OCI-LY3 (cell line): ENCODE measurements around the gene PTN.

Experiments
- H2AFZ ChIP-seq: fragments of 200-600, 300-600 bp; shearing (Covaris generic); 2 replicates; pipeline ENCODE4 v1.6.0; 2014; ENCODE audit warnings: antibody characterized with exemption, low read depth, low read length
- H3K27ac ChIP-seq: fragments of 200-600, 300-600 bp; sonication (generic); 2 replicates; pipeline ENCODE4 v1.5.1; 2014; ENCODE audit warnings: mild to moderate bottlenecking, low read length, moderate library complexity, mixed read lengths
- H3K27me3 ChIP-seq: fragments of 200-600, 300-600 bp; sonication (generic); 2 replicates; pipeline ENCODE4 v1.6.1; 2014; ENCODE audit warnings: low read depth, low read length, mixed read lengths
- H3K36me3 ChIP-seq: fragments of 200-600, 300-600 bp; sonication (generic); replicated peaks from 2 replicates; pipeline ENCODE3; 2014; ENCODE audit warnings: low read depth, low read length, mixed read lengths
- H3K4me1 ChIP-seq: fragments of 300-600, 200-600 bp; sonication (generic); 2 replicates; pipeline ENCODE4 v1.6.1; 2014; ENCODE audit warnings: low read length, mixed read lengths
- H3K4me2 ChIP-seq: fragments of 200-600, 300-600 bp; sonication (generic); 2 replicates; pipeline ENCODE4 v1.6.1; 2014; ENCODE audit warnings: low read length, mixed read lengths
- H3K4me3 ChIP-seq: fragments of 300-600, 200-600 bp; sonication (generic); 2 replicates; pipeline ENCODE4 v1.5.1; 2014; ENCODE audit warnings: antibody characterized with exemption, mild to moderate bottlenecking, low read length, moderate library complexity
- H3K79me2 ChIP-seq: fragments of 300-600, 200-600 bp; shearing (Covaris generic); 2 replicates; pipeline ENCODE4 v1.6.1; 2014; ENCODE audit warnings: mild to moderate bottlenecking, low read length, mixed read lengths
- H3K9ac ChIP-seq: fragments of 300-600, 200-600 bp; shearing (Covaris generic); 2 replicates; pipeline ENCODE4 v1.6.0; 2014; ENCODE audit warnings: mild to moderate bottlenecking, low read length, moderate library complexity
- H3K9me3 ChIP-seq: fragments of 200-600, 300-600 bp; shearing (Covaris generic); 2 replicates; pipeline ENCODE4 v1.6.1; 2014; ENCODE audit warnings: low read length, mixed read lengths; ENCODE audit not compliant: insufficient read depth
- H4K20me1 ChIP-seq: fragments of 200-600, 300-600 bp; sonication (generic); 2 replicates; pipeline ENCODE4 v1.6.1; 2016; ENCODE audit warnings: low read length, mixed read lengths; ENCODE audit not compliant: insufficient read depth
- EZH2phosphoT487 ChIP-seq: fragments of 200-600 bp; shearing (Covaris generic); IDR thresholded peaks from 2 replicates; pipeline ENCODE4 v1.6.1; 2018; ENCODE audit warnings: antibody characterized with exemption, mixed run types, low read depth
- TF ChIP-seq, protein P1 (sequence below): fragments of 200-600, 300-600 bp; sonication (generic); IDR thresholded peaks from 2 replicates; pipeline ENCODE4 v1.5.1; 2014; ENCODE audit warnings: antibody characterized with exemption, low read length, low read depth

Gene PTN

DNA sequence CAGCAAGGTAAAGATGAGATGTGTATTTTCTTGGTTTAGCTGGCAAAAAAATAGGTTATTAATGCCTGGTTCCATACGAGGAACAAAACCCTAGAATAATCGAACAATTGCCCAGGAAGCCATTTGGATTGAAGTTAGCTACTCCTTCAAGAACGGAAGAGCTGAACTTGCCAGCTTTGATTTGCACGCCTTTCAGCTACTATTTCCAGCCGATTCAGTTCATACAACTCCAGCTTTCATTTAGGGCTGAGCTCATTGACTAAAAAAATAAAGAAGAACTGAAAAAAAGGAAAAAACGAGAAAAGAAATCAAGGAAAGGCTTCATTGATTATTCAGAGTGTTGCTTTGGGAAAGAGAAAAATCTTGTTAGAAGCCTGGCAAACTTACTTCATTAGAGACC is 60.4 kb downstream of the PTN start:
- no peaks in the 10 kb centered on the region for H3K36me3 ChIP-seq
- H3K4me3 ChIP-seq = no peak overlapping the region
- H3K4me1 ChIP-seq = no peaks in the 10 kb centered on the region
- H2AFZ ChIP-seq = no peak overlapping the region
- H4K20me1 ChIP-seq = no peaks in the 10 kb centered on the region
- no peak for TF ChIP-seq EZH2phosphoT487
- TF ChIP-seq, protein P1, sequence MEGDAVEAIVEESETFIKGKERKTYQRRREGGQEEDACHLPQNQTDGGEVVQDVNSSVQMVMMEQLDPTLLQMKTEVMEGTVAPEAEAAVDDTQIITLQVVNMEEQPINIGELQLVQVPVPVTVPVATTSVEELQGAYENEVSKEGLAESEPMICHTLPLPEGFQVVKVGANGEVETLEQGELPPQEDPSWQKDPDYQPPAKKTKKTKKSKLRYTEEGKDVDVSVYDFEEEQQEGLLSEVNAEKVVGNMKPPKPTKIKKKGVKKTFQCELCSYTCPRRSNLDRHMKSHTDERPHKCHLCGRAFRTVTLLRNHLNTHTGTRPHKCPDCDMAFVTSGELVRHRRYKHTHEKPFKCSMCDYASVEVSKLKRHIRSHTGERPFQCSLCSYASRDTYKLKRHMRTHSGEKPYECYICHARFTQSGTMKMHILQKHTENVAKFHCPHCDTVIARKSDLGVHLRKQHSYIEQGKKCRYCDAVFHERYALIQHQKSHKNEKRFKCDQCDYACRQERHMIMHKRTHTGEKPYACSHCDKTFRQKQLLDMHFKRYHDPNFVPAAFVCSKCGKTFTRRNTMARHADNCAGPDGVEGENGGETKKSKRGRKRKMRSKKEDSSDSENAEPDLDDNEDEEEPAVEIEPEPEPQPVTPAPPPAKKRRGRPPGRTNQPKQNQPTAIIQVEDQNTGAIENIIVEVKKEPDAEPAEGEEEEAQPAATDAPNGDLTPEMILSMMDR = no peak
- no peak overlapping the region for H3K27ac ChIP-seq
- no peak overlapping the region for H3K4me2 ChIP-seq
- no peaks in the 10 kb centered on the region for H3K9me3 ChIP-seq
- H3K79me2 ChIP-seq = no peaks in the 10 kb centered on the region
- no peak overlapping the region for H3K9ac ChIP-seq
- H3K27me3 ChIP-seq = no peaks in the 10 kb centered on the region

DNA sequence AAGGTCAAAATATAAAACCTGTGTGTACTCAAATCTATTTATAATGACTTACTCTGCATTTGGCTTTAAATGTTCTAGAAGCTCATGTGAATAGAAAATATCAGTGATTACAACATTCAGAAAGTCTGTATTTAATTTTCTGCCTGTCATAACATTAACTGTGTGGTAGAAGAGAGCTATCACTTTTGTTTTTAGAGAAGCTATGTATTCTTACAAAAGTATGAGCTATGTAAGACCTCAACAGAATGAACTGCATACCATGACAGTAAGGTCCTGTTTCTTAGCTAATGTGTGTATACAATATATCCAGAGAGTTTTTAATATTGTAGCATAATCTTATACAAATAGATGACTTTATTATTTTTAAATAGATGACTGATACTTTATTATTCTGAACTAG is 61.5 kb downstream of the PTN start:
- Histone ChIP-seq H3K4me1 (no peaks in the 10 kb centered on the region), H3K27me3 (no peaks in the 10 kb centered on the region), H3K79me2 (no peaks in the 10 kb centered on the region), H4K20me1 (no peaks in the 10 kb centered on the region), H3K9me3 (no peaks in the 10 kb centered on the region), H3K4me3 (no peak overlapping the region), H3K4me2 (no peak overlapping the region), H3K27ac (no peak overlapping the region), H3K36me3 (no peaks in the 10 kb centered on the region), H2AFZ (no peak overlapping the region), H3K9ac (no peak overlapping the region)
- TF ChIP-seq, protein P1 = no peak
- no peak for TF ChIP-seq EZH2phosphoT487

DNA sequence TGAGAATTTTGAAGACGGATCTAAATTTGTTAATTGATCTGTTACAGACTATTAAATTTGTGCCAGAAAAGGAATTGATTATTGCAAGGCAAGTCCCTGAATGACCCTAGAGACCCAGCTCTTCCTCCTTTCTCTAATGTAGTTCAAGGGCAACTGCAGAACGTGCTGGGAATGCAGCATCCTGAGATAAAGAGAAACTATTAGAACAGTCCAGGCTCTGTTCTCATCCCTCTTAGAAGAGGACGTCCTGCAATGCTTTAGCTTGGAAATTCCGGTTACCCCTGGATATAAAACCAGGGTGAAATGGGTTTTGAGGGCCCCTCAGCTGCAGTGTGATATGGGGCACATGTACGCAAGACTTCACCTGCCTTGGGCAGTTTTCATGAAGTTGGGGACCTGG is 67.3 kb downstream of the PTN start:
- H3K79me2 ChIP-seq = no peaks in the 10 kb centered on the region
- H4K20me1 ChIP-seq = no peaks in the 10 kb centered on the region
- H3K27me3 ChIP-seq = no peaks in the 10 kb centered on the region
- TF ChIP-seq, protein P1 = no peak
- TF ChIP-seq EZH2phosphoT487 = no peak
- no peak overlapping the region for H3K4me3 ChIP-seq
- H3K4me2 ChIP-seq = no peak overlapping the region
- no peaks in the 10 kb centered on the region for H3K36me3 ChIP-seq
- H3K9me3 ChIP-seq = no peaks in the 10 kb centered on the region
- no peak overlapping the region for H3K9ac ChIP-seq
- H3K27ac ChIP-seq = no peak overlapping the region
- no peaks in the 10 kb centered on the region for H3K4me1 ChIP-seq
- H2AFZ ChIP-seq = no peak overlapping the region

DNA sequence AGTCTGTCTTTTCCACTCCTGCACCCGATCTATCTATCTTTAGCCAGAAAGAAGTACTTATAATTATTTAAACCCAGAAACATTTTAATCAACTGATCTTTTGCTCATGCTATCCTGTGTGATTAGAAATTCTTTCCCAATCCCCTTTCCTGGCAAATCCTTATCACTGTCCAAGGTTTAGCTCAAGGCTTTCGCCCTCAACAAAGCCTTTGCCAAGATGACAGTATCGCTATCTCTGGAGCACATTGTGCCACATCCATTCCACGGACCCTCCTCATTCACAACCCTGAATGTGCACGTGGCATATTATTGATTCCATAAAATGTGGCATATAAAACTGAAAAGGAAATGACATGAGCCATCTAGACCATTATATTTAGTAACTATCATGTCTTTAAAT is 71.3 kb downstream of the PTN start:
- TF ChIP-seq, protein P1 = no peak
- TF ChIP-seq EZH2phosphoT487 = no peak
- no peak overlapping the region for H3K9ac ChIP-seq

More for the DNA sequence above, 71.3 kb downstream of the PTN start:
- Histone ChIP-seq H2AFZ (no peak overlapping the region), H3K27ac (no peak overlapping the region), H3K79me2 (no peaks in the 10 kb centered on the region), H3K4me1 (no peaks in the 10 kb centered on the region), H3K4me2 (no peak overlapping the region), H3K36me3 (no peaks in the 10 kb centered on the region), H3K9me3 (no peaks in the 10 kb centered on the region), H4K20me1 (no peaks in the 10 kb centered on the region), H3K27me3 (no peaks in the 10 kb centered on the region), H3K4me3 (no peak overlapping the region)
